ENCODE results near the gene PHLDB2. TPM values are rescaled to one million over a fixed set of nuclear protein-coding genes. Genes with fewer than 3 reads are reported as not detected.
A peak's percentile ranks its signal among the peaks of the same experiment; 100 is the strongest.

Gene PHLDB2
- total and polyA plus RNA-seq, 2 of the 13 experiments (the other 11 are each of a cell fraction or from before 2014, with no cell fraction given): 8.4 to 23.6 TPM

DNA sequence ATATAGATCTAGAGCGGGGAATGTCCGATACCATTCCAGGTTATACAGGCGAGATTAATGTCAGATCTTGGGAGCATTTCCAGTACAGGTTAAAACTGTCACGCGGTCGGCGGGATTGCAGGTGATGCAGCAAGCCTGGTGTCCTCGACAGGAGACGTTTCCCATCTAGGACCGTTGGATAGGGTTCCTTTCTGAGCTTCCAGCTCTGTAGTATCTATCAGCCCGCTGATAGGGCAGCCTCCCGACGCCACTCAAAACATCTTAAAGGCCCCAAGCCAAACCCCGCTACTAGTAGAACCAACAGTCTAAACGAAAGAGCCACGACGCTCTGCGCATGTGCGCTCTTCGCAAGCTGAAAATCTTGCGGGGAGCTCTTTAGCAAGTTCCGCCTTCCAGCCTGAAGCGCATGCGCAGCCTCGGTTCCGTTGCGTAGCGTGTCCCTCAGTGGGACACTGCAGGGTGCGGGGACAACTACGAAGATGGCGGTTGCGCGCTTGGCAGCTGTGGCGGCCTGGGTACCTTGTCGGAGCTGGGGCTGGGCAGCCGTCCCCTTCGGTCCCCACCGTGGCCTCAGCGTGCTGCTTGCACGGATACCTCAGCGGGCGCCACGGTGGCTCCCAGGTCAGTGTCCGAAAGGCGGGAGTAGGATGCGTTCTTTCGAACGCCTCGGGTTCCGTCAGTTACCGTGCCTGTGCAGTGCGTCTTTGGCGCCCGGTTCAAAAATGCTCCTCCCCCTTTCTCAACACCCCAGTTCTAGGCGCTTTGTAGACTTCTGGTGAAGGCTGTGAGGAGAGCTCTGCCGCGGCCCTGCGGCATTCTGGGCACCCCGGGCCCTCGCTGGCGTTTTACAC is 119.7 kb downstream of the PHLDB2 start, which contains the start of gene ABHD10 (continued):
- TF ChIP-seq ZNF382 (CRISPR knock-in tag; IDR thresholded peaks at IDR 0.05; ENCODE audit: borderline replicate concordance) (no peak), ZNF564 (CRISPR knock-in tag; IDR thresholded peaks at IDR 0.05) (peak; percentile 60; the same call in 1 of the 2 replicates), NFE2 (CRISPR knock-in tag; IDR thresholded peaks at IDR 0.05) (no peak), ZSCAN25 (CRISPR knock-in tag; IDR thresholded peaks at IDR 0.05) (no peak), ZNF354B (CRISPR knock-in tag; IDR thresholded peaks at IDR 0.05) (no peak), GATAD2A (CRISPR knock-in tag; IDR thresholded peaks at IDR 0.05) (peak; percentile 26; the same call in 1 of the 2 replicates), SP5 (CRISPR knock-in tag; IDR thresholded peaks at IDR 0.05; ENCODE audit: borderline replicate concordance, low read depth) (no peak; the same call in 1 of the 2 replicates), ZNF33B (CRISPR knock-in tag; IDR thresholded peaks at IDR 0.05) (peak; percentile 74; the same call in 1 of the 2 replicates), ZNF616 (CRISPR knock-in tag; IDR thresholded peaks at IDR 0.05; ENCODE audit: low read depth) (no peak), LCORL (IDR thresholded peaks at IDR 0.05) (no peak), LCORL (CRISPR knock-in tag; IDR thresholded peaks at IDR 0.05) (peak; percentile 63; the same call in 1 of the 2 replicates), KDM6A (CRISPR knock-in tag; IDR thresholded peaks at IDR 0.05; ENCODE audit: low read depth) (no peak), KLF15 (CRISPR knock-in tag; IDR thresholded peaks at IDR 0.05; ENCODE audit: borderline replicate concordance) (no peak), ZNF3 (CRISPR knock-in tag; IDR thresholded peaks at IDR 0.05) (no peak), RAD51 (IDR thresholded peaks at IDR 0.05; ENCODE audit: borderline replicate concordance) (no peak), ZNF225 (CRISPR knock-in tag; IDR thresholded peaks at IDR 0.05) (peak; percentile 92), CHD4 (IDR thresholded peaks at IDR 0.05; ENCODE audit: borderline replicate concordance, low read length) (no peak), EED (CRISPR knock-in tag; IDR thresholded peaks at IDR 0.05) (peak; percentile 67; the same call in 1 of the 2 replicates), PPARG (CRISPR knock-in tag; conservative IDR thresholded peaks at IDR 0.05) (no peak; the same call in none of the 2 replicates), ZNF24 (IDR thresholded peaks at IDR 0.05) (no peak), NFATC3 (CRISPR knock-in tag; IDR thresholded peaks at IDR 0.05) (no peak), ZNF768 (CRISPR knock-in tag; IDR thresholded peaks at IDR 0.05) (peak; percentile 77; the same call in 1 of the 2 replicates), ZNF484 (CRISPR knock-in tag; IDR thresholded peaks at IDR 0.05; ENCODE audit: borderline replicate concordance, low read depth) (no peak), HOXA9 (CRISPR knock-in tag; IDR thresholded peaks at IDR 0.05; ENCODE audit: borderline replicate concordance) (no peak), ZNF615 (CRISPR knock-in tag; IDR thresholded peaks at IDR 0.05; ENCODE audit: borderline replicate concordance) (no peak), IRF2 (CRISPR knock-in tag; IDR thresholded peaks at IDR 0.05) (no peak; the same call in 1 of the 2 replicates), ZFP1 (CRISPR knock-in tag; IDR thresholded peaks at IDR 0.05) (no peak), ZNF446 (CRISPR knock-in tag; IDR thresholded peaks at IDR 0.05) (no peak; the same call in 1 of the 2 replicates)
- TF ChIP-seq, protein P1, sequence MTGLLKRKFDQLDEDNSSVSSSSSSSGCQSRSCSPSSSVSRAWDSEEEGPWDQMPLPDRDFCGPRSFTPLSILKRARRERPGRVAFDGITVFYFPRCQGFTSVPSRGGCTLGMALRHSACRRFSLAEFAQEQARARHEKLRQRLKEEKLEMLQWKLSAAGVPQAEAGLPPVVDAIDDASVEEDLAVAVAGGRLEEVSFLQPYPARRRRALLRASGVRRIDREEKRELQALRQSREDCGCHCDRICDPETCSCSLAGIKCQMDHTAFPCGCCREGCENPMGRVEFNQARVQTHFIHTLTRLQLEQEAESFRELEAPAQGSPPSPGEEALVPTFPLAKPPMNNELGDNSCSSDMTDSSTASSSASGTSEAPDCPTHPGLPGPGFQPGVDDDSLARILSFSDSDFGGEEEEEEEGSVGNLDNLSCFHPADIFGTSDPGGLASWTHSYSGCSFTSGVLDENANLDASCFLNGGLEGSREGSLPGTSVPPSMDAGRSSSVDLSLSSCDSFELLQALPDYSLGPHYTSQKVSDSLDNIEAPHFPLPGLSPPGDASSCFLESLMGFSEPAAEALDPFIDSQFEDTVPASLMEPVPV (CRISPR knock-in tag; IDR thresholded peaks at IDR 0.05): peak; percentile 89; the same call in 1 of the 2 replicates
- TF ChIP-seq, protein P2, sequence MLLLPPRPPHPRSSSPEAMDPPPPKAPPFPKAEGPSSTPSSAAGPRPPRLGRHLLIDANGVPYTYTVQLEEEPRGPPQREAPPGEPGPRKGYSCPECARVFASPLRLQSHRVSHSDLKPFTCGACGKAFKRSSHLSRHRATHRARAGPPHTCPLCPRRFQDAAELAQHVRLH (CRISPR knock-in tag; IDR thresholded peaks at IDR 0.05; ENCODE audit: borderline replicate concordance, low read depth): no peak
- TF ChIP-seq, protein P3, sequence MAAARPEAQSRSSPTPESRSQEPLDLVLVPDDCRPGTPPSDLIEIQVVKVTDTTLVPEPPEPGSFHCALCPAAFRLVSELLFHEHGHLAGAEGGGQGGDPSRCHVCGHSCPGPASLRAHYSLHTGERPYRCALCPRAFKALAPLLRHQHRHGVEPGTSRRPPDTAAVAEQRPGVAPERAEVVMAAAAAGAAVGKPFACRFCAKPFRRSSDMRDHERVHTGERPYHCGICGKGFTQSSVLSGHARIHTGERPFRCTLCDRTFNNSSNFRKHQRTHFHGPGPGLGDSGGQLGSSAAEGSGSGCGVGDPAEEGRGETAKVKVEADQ (CRISPR knock-in tag; IDR thresholded peaks at IDR 0.05; ENCODE audit: borderline replicate concordance): peak; percentile 78; the same call in 1 of the 2 replicates
